PFSK-1 (cell line): Measurements from ENCODE around the gene PSRC1.

Source experiments
- FOXP2 ChIP-seq: optimal IDR thresholded peaks from 2 replicates; pipeline ENCODE3; 2011; ENCODE audit warnings: borderline replicate concordance, control low read depth, inconsistent platforms; ENCODE audit not compliant: insufficient read depth; ENCODE audit errors: extremely low read length, extremely low read depth
- POLR2AphosphoS5 ChIP-seq: IDR thresholded peaks from 2 replicates; pipeline ENCODE4 v1.6.1; 2012; ENCODE audit warnings: low read depth, mild to moderate bottlenecking, control low read depth, low read length, moderate library complexity
- REST ChIP-seq, 2 experiments: IDR thresholded peaks; 2 replicates each; pipeline versions ENCODE4 v1.6.1 to v1.8.0; 2011 to 2012; ENCODE audit warnings: low read depth in 2 of 2, low read length in 2 of 2, control low read depth in 1 of 2, inconsistent platforms in 1 of 2, mild to moderate bottlenecking in 1 of 2, moderate library complexity in 1 of 2; ENCODE audit not compliant: insufficient read depth in 1 of 2
- SIN3A ChIP-seq: IDR thresholded peaks from 2 replicates; pipeline ENCODE4 v1.6.1; 2012; ENCODE audit warnings: mild to moderate bottlenecking, low read length, moderate library complexity, borderline replicate concordance; ENCODE audit not compliant: insufficient read depth
- TAF1 ChIP-seq: IDR thresholded peaks from 2 replicates; pipeline ENCODE4 v1.6.1; 2012; ENCODE audit warnings: low read length, control low read depth, borderline replicate concordance; ENCODE audit not compliant: insufficient read depth

PSRC1 gene

DNA sequence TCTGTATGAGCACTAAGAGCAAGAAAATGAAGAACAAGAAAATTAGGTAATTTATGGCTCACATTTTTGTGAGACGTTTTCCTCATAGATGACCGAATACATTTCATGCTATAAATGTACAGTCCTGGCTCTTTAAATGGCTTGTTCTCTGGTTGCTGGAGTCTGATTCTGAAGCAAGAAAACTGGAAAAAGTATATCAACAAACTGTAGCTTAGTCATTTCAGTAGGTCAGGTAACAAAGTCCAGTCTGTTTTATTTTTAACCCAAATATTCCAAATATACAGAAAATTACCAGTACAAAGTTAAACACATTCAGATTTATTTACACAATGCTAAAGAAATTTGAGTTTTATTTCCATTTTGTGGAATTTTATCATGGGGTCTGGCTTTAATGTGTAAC, 26.4 kb upstream of the PSRC1 start:
- no peak for TF ChIP-seq FOXP2
- TF ChIP-seq REST (IDR thresholded peaks at IDR 0.05; ENCODE audit: insufficient read depth in 1 of 2, low read depth in 2 of 2, low read length in 2 of 2) = no peak
- TF ChIP-seq POLR2AphosphoS5 = no peak
- no peak for TF ChIP-seq SIN3A
- TF ChIP-seq TAF1 = no peak

DNA sequence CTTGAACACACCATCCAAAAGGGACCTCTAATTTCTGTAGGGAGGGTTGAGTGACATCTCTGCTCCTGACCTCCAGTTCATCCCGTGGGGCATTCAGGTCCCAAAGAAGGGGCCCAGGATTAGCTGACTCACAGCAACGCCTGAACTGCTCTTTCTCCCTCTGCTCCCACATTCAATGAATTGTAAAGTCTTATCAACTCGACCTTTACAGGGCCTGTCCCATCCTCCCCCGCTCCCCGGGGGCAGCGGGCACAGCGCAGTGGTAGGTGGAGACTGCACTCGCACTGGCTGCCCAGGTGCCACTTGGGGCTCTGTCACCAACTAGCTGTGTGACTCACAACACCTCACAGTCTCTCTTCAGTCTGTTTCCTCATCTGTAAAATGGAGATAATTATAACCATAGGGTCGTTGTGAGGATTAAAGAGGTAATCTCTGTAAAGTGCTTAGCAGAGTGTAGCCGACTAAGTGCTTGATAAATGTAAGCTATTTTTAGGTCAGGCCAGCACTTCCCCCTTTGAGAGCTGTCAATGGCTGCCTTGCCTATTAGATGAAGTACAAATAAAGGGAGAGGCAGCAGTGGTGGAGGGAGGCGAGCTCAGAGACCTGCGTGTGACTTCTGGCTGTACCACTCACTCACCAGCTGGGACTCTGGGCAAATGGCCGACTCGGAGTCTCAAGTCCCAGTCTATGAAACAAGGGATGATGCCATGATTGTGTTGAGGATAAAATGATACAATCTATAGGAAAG, 24.5 kb upstream of the PSRC1 start:
- TF ChIP-seq SIN3A (no peak), FOXP2 (no peak), POLR2AphosphoS5 (no peak), TAF1 (no peak), REST (IDR thresholded peaks at IDR 0.05; ENCODE audit: insufficient read depth in 1 of 2, low read depth in 2 of 2, low read length in 2 of 2) (no peak)

DNA sequence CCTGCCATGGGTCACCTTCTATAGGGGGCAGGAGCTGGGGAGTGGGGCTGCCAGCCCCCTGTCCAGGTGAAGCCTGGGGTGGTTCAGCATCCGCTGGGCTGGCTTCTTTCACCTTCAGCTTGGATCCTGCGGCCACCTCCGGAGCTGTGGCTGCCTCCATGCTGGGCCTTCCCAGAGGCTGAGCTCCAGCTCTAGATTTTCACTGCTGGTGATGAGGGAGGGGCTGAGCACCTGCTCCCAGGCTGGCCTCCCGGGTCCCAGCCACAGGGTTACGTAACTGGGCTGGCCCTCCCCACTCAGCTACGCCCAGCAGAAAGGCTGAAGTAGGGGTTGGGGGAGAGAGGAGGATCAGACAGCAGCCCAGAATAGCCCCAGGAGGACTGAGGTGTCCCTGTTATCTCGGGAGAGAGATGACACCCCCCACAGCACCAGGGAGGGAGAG, 23.9 kb upstream of the PSRC1 start, which contains the start of gene MYBPHL:
Gene MYBPHL, minus strand, starts transcription at position 180 of the 442 bp plus-strand sequence. Its CDS starts 20 bp downstream, at position 160.
- TF ChIP-seq FOXP2 = no peak
- TF ChIP-seq REST (IDR thresholded peaks at IDR 0.05; ENCODE audit: insufficient read depth in 1 of 2, low read depth in 2 of 2, low read length in 2 of 2) = no peak
- no peak for TF ChIP-seq POLR2AphosphoS5
- TF ChIP-seq SIN3A = no peak
- TF ChIP-seq TAF1 = no peak

GRCh38 chr1:109304226-109304920, 21.4 kb upstream of the PSRC1 start:
- no peak for TF ChIP-seq REST (IDR thresholded peaks at IDR 0.05; ENCODE audit: insufficient read depth in 1 of 2, low read depth in 2 of 2, low read length in 2 of 2)
- no peak for TF ChIP-seq POLR2AphosphoS5
- no peak for TF ChIP-seq FOXP2
- no peak for TF ChIP-seq TAF1
- TF ChIP-seq SIN3A = no peak
